K562 (cell line): ENCODE data around the gene APOBEC3G. TPM values are rescaled to one million over a fixed set of nuclear protein-coding genes. Genes with fewer than 3 reads are reported as not detected.

Source experiments
- ATAC-seq: fragments of 200-7000 bp; cut with Tn5 transposase; 3 replicates; pipeline ENCODE4 v1.9.1; 2020; ENCODE audit warnings: moderate library complexity
- BruUV-seq: library from RNA; stranded (reverse); fragments of 400-500 nt; replicated peaks from 2 replicates; lab custom pipeline; 2021; lab: Mats Ljungman, UMichigan
- CTCF ChIA-PET: fragments of 300-600 bp; formaldehyde crosslinking; extraction: SDS; loops from one replicate; lab custom pipeline; 2021; ENCODE audit warnings: low intra/inter-chr PET ratio; lab: Yijun Ruan, JAX
- POLR2A ChIA-PET: fragments of 300-600, 350-650 bp; sonication (Branson Sonifier 250); formaldehyde crosslinking; extraction: SDS; loops from one replicate; lab custom pipeline; 2021; ENCODE audit warnings: antibody characterized with exemption, inconsistent platforms; lab: Yijun Ruan, JAX
- DNase-seq, 4 experiments: peaks; one replicate each; pipeline versions ENCODE4 v3.0.0 to v3.0.0-alpha.2; 2011 to 2018; ENCODE audit warnings: low spot score in 3 of 4, mixed read lengths in 3 of 4; ENCODE audit errors: extremely low read depth in 1 of 4
- FAIRE-seq: peaks from 2 replicates; lab custom pipeline; 2011; peaks lifted over from hg19 to GRCh38; lab: Jason Lieb, UNC
- H2AFZ ChIP-seq: 2 replicates; pipeline ENCODE4 v1.6.0; 2011; ENCODE audit warnings: low read depth, low read length, control low read depth, inconsistent platforms
- H3K27ac ChIP-seq: fragments of 200-600 bp; 3 replicates; pipeline ENCODE4 v1.8.0; 2011; ENCODE audit warnings: low read depth, mild to moderate bottlenecking, control low read depth, inconsistent platforms, low read length, moderate library complexity, mixed read lengths; ENCODE audit errors: extremely low read depth
- H3K27me3 ChIP-seq, 2 experiments: fragments of 300-600 bp in 1 of 2; 2 replicates in 1 of 2; 3 replicates in 1 of 2; pipeline versions ENCODE4 v1.6.0 to v1.8.0; 2011; ENCODE audit warnings: inconsistent platforms in 2 of 2, low read length in 2 of 2, mild to moderate bottlenecking in 1 of 2, mixed read lengths in 1 of 2, moderate library complexity in 1 of 2; ENCODE audit not compliant: control insufficient read depth in 2 of 2, insufficient read depth in 2 of 2
- H3K36me3 ChIP-seq: fragments of 300-600 bp; 3 replicates; pipeline ENCODE4 v1.8.0; 2011; ENCODE audit warnings: mild to moderate bottlenecking, low read length, inconsistent platforms; ENCODE audit not compliant: control insufficient read depth, insufficient read depth
- H3K4me1 ChIP-seq, 2 experiments: fragments of 200-600 bp in 1 of 2; replicated peaks in 1 of 2; 2 replicates in 1 of 2; 3 replicates in 1 of 2; pipeline versions ENCODE4 v1.5.1 to v1.8.0; 2011; ENCODE audit warnings: inconsistent platforms in 2 of 2, low read length in 2 of 2, mild to moderate bottlenecking in 1 of 2, mixed read lengths in 1 of 2, moderate library complexity in 1 of 2; ENCODE audit not compliant: control insufficient read depth in 2 of 2, insufficient read depth in 2 of 2
- H3K4me2 ChIP-seq: 2 replicates; pipeline ENCODE4 v1.6.1; 2011; ENCODE audit warnings: low read length, control low read depth, inconsistent platforms, mixed read lengths; ENCODE audit not compliant: insufficient read depth
- H3K4me3 ChIP-seq: fragments of 200-600 bp; sonication (generic), shearing (Covaris generic); 2 replicates; pipeline ENCODE4 v1.5.1; 2016; ENCODE audit warnings: control low read depth, inconsistent platforms
- H3K79me2 ChIP-seq: fragments of 200-600 bp; 3 replicates; pipeline ENCODE4 v1.8.0; 2011; ENCODE audit warnings: low read length, inconsistent platforms; ENCODE audit not compliant: control insufficient read depth, insufficient read depth
- H3K9ac ChIP-seq, 2 experiments: 2 replicates each; pipeline versions ENCODE4 v1.6.0 to v1.6.1; 2011; ENCODE audit warnings: low read depth in 2 of 2, low read length in 2 of 2, control low read depth in 1 of 2, inconsistent platforms in 1 of 2, mild to moderate bottlenecking in 1 of 2, mixed read lengths in 1 of 2; ENCODE audit not compliant: insufficient read depth in 1 of 2
- H3K9me1 ChIP-seq: one replicate; pipeline ENCODE4 v1.6.0; 2011; ENCODE audit warnings: inconsistent platforms, mild to moderate bottlenecking, low read length, moderate library complexity; ENCODE audit not compliant: control insufficient read depth, insufficient read depth
- H3K9me3 ChIP-seq: replicated peaks from 2 replicates; pipeline ENCODE4 v1.5.1; 2011; ENCODE audit warnings: low read depth, low read length, inconsistent platforms; ENCODE audit not compliant: control insufficient read depth, insufficient read depth
- H4K20me1 ChIP-seq: replicated peaks from 2 replicates; pipeline ENCODE4 v1.6.1; 2011; ENCODE audit warnings: low read length, inconsistent platforms, mixed read lengths; ENCODE audit not compliant: control insufficient read depth, insufficient read depth
- BDP1 ChIP-seq: IDR thresholded peaks from 3 replicates; pipeline ENCODE4 v1.6.1; 2011; ENCODE audit not compliant: insufficient read length, insufficient read depth
- CHD4 ChIP-seq: fragments of 200-600 bp; sonication (generic); IDR thresholded peaks from 3 replicates; pipeline ENCODE4 v1.6.1; 2012; ENCODE audit warnings: low read depth, mild to moderate bottlenecking, mixed read lengths, low read length, inconsistent platforms; ENCODE audit not compliant: insufficient read depth, insufficient replicate concordance, poor library complexity, severe bottlenecking
- EZH2 ChIP-seq: IDR thresholded peaks from 2 replicates; pipeline ENCODE4 v1.6.1; 2012; ENCODE audit warnings: low read depth, mild to moderate bottlenecking, inconsistent platforms, low read length, borderline replicate concordance
- IFI16 ChIP-seq: fragments of 250-450 bp; sonication (Bioruptor Pico); IDR thresholded peaks from 2 replicates; pipeline ENCODE4 v2.1.2; 2022; ENCODE audit warnings: mild to moderate bottlenecking, inconsistent platforms
- RAD21 ChIP-seq, 2 experiments: fragments of 250-450 bp in 1 of 2; fragments of 450-650 bp in 1 of 2; sonication (Bioruptor Pico) in 1 of 2; formaldehyde crosslinking in 1 of 2; IDR thresholded peaks in 1 of 2; conservative IDR thresholded peaks in 1 of 2; 2 replicates each; pipeline versions ENCODE4 v1.4.0 to v1.8.0; 2020 to 2022; ENCODE audit warnings: mild to moderate bottlenecking in 2 of 2, moderate library complexity in 1 of 2
- USF1 ChIP-seq: sonication (generic); formaldehyde crosslinking; IDR thresholded peaks from 2 replicates; pipeline ENCODE4 v1.9.0; 2022; ENCODE audit warnings: mild to moderate bottlenecking, missing genetic modification reagents
- WGBS: fragments of 100-300 bp; shearing (Covaris generic); methylation state at CpG from one replicate; pipeline ENCODE4 v1.1.6; 2016; ENCODE audit warnings: low coverage, mixed read lengths; ENCODE audit not compliant: insufficient coverage; ENCODE audit errors: missing lambda C conversion rate; 5-methylcytosine and 5-hydroxymethylcytosine counted together
- in situ Hi-C: fragments of 300-500 bp; cut with MboI; formaldehyde crosslinking; loops from 4 replicates; pipeline ENCODE4 v1.15.0; 2018; ENCODE audit warnings: inconsistent platforms, mixed read lengths
- intact Hi-C: fragments of 100-400 bp; cut with micrococcal nuclease; formaldehyde crosslinking; loops from 2 replicates; pipeline ENCODE4 v1.14.2; 2022
- polyA plus RNA-seq, 8 experiments: library from polyadenylated mRNA; depleted of rRNA in 4 of 8; stranded (reverse) in 5 of 8; unstranded in 3 of 8; fragments of >200 nt; fragmentation: Nextera tagmentation in 2 of 8; fragmentation: Illumina TruSeq in 1 of 8; extraction: Ambion mirVana in 2 of 8; extraction: Trizol in 1 of 8; gene quantifications; 2 replicates each; pipeline versions ENCODE4 v1.2.1 to v1.2.3, GENCODE V29; 2011 to 2014; ENCODE audit warnings: inconsistent platforms in 1 of 8, missing spikeins in 1 of 8
- total RNA-seq, 7 experiments: library from RNA; depleted of rRNA in 6 of 7; stranded (reverse); fragments of >200 nt in 6 of 7; fragmentation: Illumina TruSeq in 2 of 7; extraction: Trizol in 2 of 7; gene quantifications; 2 replicates each; pipeline versions ENCODE4 v1.2.1 to v1.2.3, GENCODE V29; 2011 to 2021; ENCODE audit warnings: low replicate concordance in 1 of 7
- TF ChIP-seq, protein P1 (sequence below): sonication (generic); formaldehyde crosslinking; IDR thresholded peaks from 2 replicates; pipeline ENCODE4 v1.8.0; 2022; ENCODE audit warnings: missing genetic modification reagents, mild to moderate bottlenecking, moderate library complexity, borderline replicate concordance
- TF ChIP-seq, protein P2 (sequence below): fragments of 250-450 bp; sonication (Bioruptor Pico); IDR thresholded peaks from 2 replicates; pipeline ENCODE4 v1.8.0; 2021; ENCODE audit warnings: moderate library complexity, mild to moderate bottlenecking, inconsistent platforms
- TF ChIP-seq, protein P3 (sequence below), 3 experiments: IDR thresholded peaks in 2 of 3; conservative IDR thresholded peaks in 1 of 3; 2 replicates each; pipeline ENCODE4 v1.5.1; 2011 to 2012; ENCODE audit warnings: low read length in 3 of 3, mild to moderate bottlenecking in 3 of 3, control low read depth in 2 of 3, improper control_type of control experiment in 1 of 3, inconsistent platforms in 1 of 3, low read depth in 1 of 3, mixed read lengths in 1 of 3, moderate library complexity in 1 of 3; ENCODE audit not compliant: insufficient read depth in 2 of 3

The APOBEC3G gene
- total and polyA plus RNA-seq, 9 of the 15 experiments (the other 6 are each of a cell fraction or from before 2014, with no cell fraction given), result 5.2 to 20.8 (median 11.4) TPM

- TF ChIP-seq CHD4, result no peak
- no peak for TF ChIP-seq BDP1
- no peak for TF ChIP-seq EZH2
- TF ChIP-seq IFI16, result no peak
- no peak for TF ChIP-seq USF1 (CRISPR knock-in tag)
- TF ChIP-seq, protein P1, sequence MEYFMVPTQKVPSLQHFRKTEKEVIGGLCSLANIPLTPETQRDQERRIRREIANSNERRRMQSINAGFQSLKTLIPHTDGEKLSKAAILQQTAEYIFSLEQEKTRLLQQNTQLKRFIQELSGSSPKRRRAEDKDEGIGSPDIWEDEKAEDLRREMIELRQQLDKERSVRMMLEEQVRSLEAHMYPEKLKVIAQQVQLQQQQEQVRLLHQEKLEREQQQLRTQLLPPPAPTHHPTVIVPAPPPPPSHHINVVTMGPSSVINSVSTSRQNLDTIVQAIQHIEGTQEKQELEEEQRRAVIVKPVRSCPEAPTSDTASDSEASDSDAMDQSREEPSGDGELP, result no peak
- TF ChIP-seq, all 486 proteins: peak for 0
These were observed 39.0 kb downstream of the APOBEC3G start (continued) for GRCh38 chr22:39115977-39116621.

- Histone ChIP-seq H3K9me1 (no peaks in the 10 kb centered on the region), H3K4me2 (no peak overlapping the region), H3K79me2 (no peaks in the 10 kb centered on the region), H3K27me3 (no peaks in the 10 kb centered on the region), H3K4me3 (no peak overlapping the region), H3K9ac (no peak overlapping the region), H3K9me3 (no peaks in the 10 kb centered on the region), H3K36me3 (no peaks in the 10 kb centered on the region), H4K20me1 (no peaks in the 10 kb centered on the region), H2AFZ (peak overlapping the region; percentile 55; the same call in 1 of the 2 replicates), H3K27ac (no peak overlapping the region), H3K4me1 (no peaks in the 10 kb centered on the region; a peak in 2 of 5 replicates)
- ChIA-PET POLR2A (interaction anchor here (0.6 kb wide), 1 partner anchor 32 kb away, joined by 3 read pairs; no protein-coding TSS in a partner anchor), CTCF (interaction anchor here (0.6 to 1.1 kb wide), 3 partner anchors 110 to 247 kb away, joined by 3 read pairs; no protein-coding TSS in a partner anchor)
- peak; percentile 58; the same call in 2 of the 3 replicates for ATAC-seq
- peak; percentile 30 to 68 (median 38) for DNase-seq
- 46% methylated on average over 10 of the region's 14 CpGs for WGBS
- FAIRE-seq, result peak; percentile 88
- in situ Hi-C loops, result loop anchor here (5.0 kb wide), 1 partner anchor 105 kb away; the partner anchor contains the start of gene APOBEC3C
- intact Hi-C loops, result loop anchor here (1.0 to 2.0 kb wide), 2 partner anchors 105 to 247 kb away; no protein-coding TSS in a partner anchor
- BruUV-seq, result no TSS peak
- TF ChIP-seq, protein P2, sequence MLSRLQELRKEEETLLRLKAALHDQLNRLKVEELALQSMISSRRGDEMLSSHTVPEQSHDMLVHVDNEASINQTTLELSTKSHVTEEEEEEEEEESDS (CRISPR knock-in tag), result no peak
- TF ChIP-seq RAD21 (CRISPR knock-in tag; conservative IDR thresholded peaks at IDR 0.05 in 1 of 2, IDR thresholded peaks at IDR 0.05 in 1 of 2), result peak; percentile 42 to 83
- TF ChIP-seq, protein P3, sequence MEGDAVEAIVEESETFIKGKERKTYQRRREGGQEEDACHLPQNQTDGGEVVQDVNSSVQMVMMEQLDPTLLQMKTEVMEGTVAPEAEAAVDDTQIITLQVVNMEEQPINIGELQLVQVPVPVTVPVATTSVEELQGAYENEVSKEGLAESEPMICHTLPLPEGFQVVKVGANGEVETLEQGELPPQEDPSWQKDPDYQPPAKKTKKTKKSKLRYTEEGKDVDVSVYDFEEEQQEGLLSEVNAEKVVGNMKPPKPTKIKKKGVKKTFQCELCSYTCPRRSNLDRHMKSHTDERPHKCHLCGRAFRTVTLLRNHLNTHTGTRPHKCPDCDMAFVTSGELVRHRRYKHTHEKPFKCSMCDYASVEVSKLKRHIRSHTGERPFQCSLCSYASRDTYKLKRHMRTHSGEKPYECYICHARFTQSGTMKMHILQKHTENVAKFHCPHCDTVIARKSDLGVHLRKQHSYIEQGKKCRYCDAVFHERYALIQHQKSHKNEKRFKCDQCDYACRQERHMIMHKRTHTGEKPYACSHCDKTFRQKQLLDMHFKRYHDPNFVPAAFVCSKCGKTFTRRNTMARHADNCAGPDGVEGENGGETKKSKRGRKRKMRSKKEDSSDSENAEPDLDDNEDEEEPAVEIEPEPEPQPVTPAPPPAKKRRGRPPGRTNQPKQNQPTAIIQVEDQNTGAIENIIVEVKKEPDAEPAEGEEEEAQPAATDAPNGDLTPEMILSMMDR (IDR thresholded peaks at IDR 0.05 in 2 of 3, conservative IDR thresholded peaks at IDR 0.05 in 1 of 3; ENCODE audit: insufficient read depth in 2 of 3, low read depth in 1 of 3, low read length in 3 of 3), result peak; percentile 49 to 66 (median 63); a peak in 5 of 6 replicates
These were observed 40.6 kb downstream of the APOBEC3G start for GRCh38 chr22:39117585-39118191.
